Measurements from ENCODE around the gene SMARCA5. TPM values are rescaled to one million over a fixed set of nuclear protein-coding genes. Genes with fewer than 3 reads are reported as not detected.

The SMARCA5 gene
- total RNA-seq, 1 donor from 2014 or later, result 49.8 TPM

- POLR2A ChIA-PET, result no interaction called here
Observed at GRCh38 chr4:143554728-143555597, 41.5 kb downstream of the SMARCA5 start.

GRCh38 chr4:143555676-143556075 is 42.2 kb downstream of the SMARCA5 start:
- DNase-seq, result no peak
- Mint-ChIP-seq H3K4me3 (no peak overlapping the region), H3K36me3 (ENCODE audit: low read depth) (peaks cover 47% of the 10 kb centered on the region), H3K27ac (no peak overlapping the region), H3K27me3 (no peaks in the 10 kb centered on the region), H3K9me3 (no peaks in the 10 kb centered on the region), H3K4me1 (peaks cover 30% of the 10 kb centered on the region)
- CTCF ChIA-PET, result no interaction called here
- intact Hi-C loops (cut with micrococcal nuclease), result loop anchor here (5.0 kb wide), 1 partner anchor 217 kb away; no protein-coding TSS in a partner anchor
- TF ChIP-seq CTCF (IDR thresholded peaks at IDR 0.05), result no peak
- POLR2A ChIA-PET, result no interaction called here
- ATAC-seq (ENCODE audit: low read depth), result no peak

More at GRCh38 chr4:143554728-143555597, 41.5 kb downstream of the SMARCA5 start:
- ATAC-seq (ENCODE audit: low read depth) (peak; percentile 28), DNase-seq (no peak)
- no peaks in the 10 kb centered on the region for H3K9me3 Mint-ChIP-seq
- no peak overlapping the region for H3K4me3 Mint-ChIP-seq
- H3K27me3 Mint-ChIP-seq, result no peaks in the 10 kb centered on the region
- H3K4me1 Mint-ChIP-seq, result peaks cover 25% of the 10 kb centered on the region
- CTCF ChIA-PET, result no interaction called here
- H3K27ac Mint-ChIP-seq, result peak overlapping the region; percentile 76
- intact Hi-C loops (cut with micrococcal nuclease), result loop anchor here (5.0 kb wide), 1 partner anchor 217 kb away; no protein-coding TSS in a partner anchor
- TF ChIP-seq CTCF (IDR thresholded peaks at IDR 0.05), result no peak
- peaks cover 52% of the 10 kb centered on the region for H3K36me3 Mint-ChIP-seq (ENCODE audit: low read depth)

GRCh38 chr4:143558286-143558685 is 44.8 kb downstream of the SMARCA5 start:
- DNase-seq (no peak), ATAC-seq (ENCODE audit: low read depth) (no peak)
- no peaks in the 10 kb centered on the region for H3K27me3 Mint-ChIP-seq
- POLR2A ChIA-PET, result interaction anchor here (1.4 kb wide), 1 partner anchor 44 kb away, joined by 3 read pairs; no protein-coding TSS in a partner anchor
- H3K36me3 Mint-ChIP-seq (ENCODE audit: low read depth), result peaks cover 22% of the 10 kb centered on the region
- peaks cover 30% of the 10 kb centered on the region for H3K4me1 Mint-ChIP-seq
- no peaks in the 10 kb centered on the region for H3K9me3 Mint-ChIP-seq
- H3K4me3 Mint-ChIP-seq, result peak overlapping the region; percentile 94
- H3K27ac Mint-ChIP-seq, result no peak overlapping the region
- intact Hi-C loops (cut with micrococcal nuclease), result loop anchor here (2.0 to 5.0 kb wide), 4 partner anchors 214 to 1541 kb away; partner anchors contain the start of genes ABCE1, ANAPC10 and USP38
- no peak for TF ChIP-seq CTCF (IDR thresholded peaks at IDR 0.05)
- CTCF ChIA-PET, result interaction anchor here (1.0 kb wide), 3 partner anchors 47 to 463 kb away, joined by 3 read pairs; no protein-coding TSS in a partner anchor

- Mint-ChIP-seq H3K36me3 (ENCODE audit: low read depth) (peaks cover 19% of the 10 kb centered on the region), H3K4me1 (peaks cover 28% of the 10 kb centered on the region), H3K4me3 (peak overlapping the region; percentile 94), H3K27ac (peak overlapping the region; percentile 92), H3K27me3 (no peaks in the 10 kb centered on the region), H3K9me3 (no peaks in the 10 kb centered on the region)
- no peak for TF ChIP-seq CTCF (IDR thresholded peaks at IDR 0.05)
- intact Hi-C loops (cut with micrococcal nuclease), result loop anchor here (1.0 to 5.0 kb wide), 8 partner anchors 46 to 1540 kb away; partner anchors contain the start of genes ABCE1, ANAPC10, SMARCA5 and USP38
- ChIA-PET CTCF (interaction anchor here (0.7 to 1.1 kb wide), 5 partner anchors 12 to 462 kb away, joined by 3 to 5 read pairs (median 3); no protein-coding TSS in a partner anchor), POLR2A (interaction anchor here (1.3 to 1.4 kb wide), 2 partner anchors 45 to 46 kb away, joined by 3 to 4 read pairs; partner anchors contain the start of gene SMARCA5)
- DNase-seq (peak; percentile 52), ATAC-seq (ENCODE audit: low read depth) (peak; percentile 88)
Observed at GRCh38 chr4:143558823-143559756, 45.6 kb downstream of the SMARCA5 start.

Measured in activated B cell treated with CpG ODN at 0.5 μM for 24 hours (primary cell).